CD4-positive, alpha-beta T cell (primary cell): ENCODE results near the gene SLAMF7. TPM values are rescaled to one million over a fixed set of nuclear protein-coding genes. Genes with fewer than 3 reads are reported as not detected.

ENCODE experiments used
- ATAC-seq: fragments of 200-7000 bp; cut with Tn5 transposase; one replicate; pipeline ENCODE4 v1.10.0; 2022; ENCODE audit warnings: mild to moderate bottlenecking; ENCODE audit not compliant: poor library complexity
- CTCF ChIA-PET: fragments of 350-600 bp; sonication (Branson Sonifier 250); formaldehyde crosslinking; loops from one replicate; lab custom pipeline; 2021; ENCODE audit warnings: antibody characterized with exemption, inconsistent platforms; lab: Charles Lee
- POLR2A ChIA-PET: fragments of 350-600 bp; sonication (Branson Sonifier 250); formaldehyde crosslinking; loops from one replicate; lab custom pipeline; 2021; ENCODE audit warnings: antibody characterized with exemption, inconsistent platforms; lab: Charles Lee
- DNase-seq, 14 experiments: peaks; one replicate each; pipeline ENCODE4 v3.0.0-alpha.2; 2013 to 2020; ENCODE audit warnings: mixed read lengths in 2 of 14
- H3K27ac ChIP-seq, 2 donors: one replicate each; pipeline versions ENCODE4 v1.5.1 to v1.7.0; 2013; ENCODE audit warnings: low read length in 2 of 2, low read depth in 1 of 2, mild to moderate bottlenecking in 1 of 2
- H3K27me3 ChIP-seq, 2 experiments: 1 replicate in 1 of 2; 2 replicates in 1 of 2; pipeline versions ENCODE4 v1.6.1 to v1.7.0; 2013; ENCODE audit warnings: low read length in 2 of 2, control low read depth in 1 of 2, mild to moderate bottlenecking in 1 of 2, moderate library complexity in 1 of 2; ENCODE audit not compliant: insufficient read depth in 2 of 2, control insufficient read depth in 1 of 2
- H3K36me3 ChIP-seq: one replicate; pipeline ENCODE4 v1.6.1; 2013; ENCODE audit warnings: low read length, control low read depth; ENCODE audit not compliant: insufficient read depth
- H3K4me1 ChIP-seq: one replicate; pipeline ENCODE4 v1.6.1; 2013; ENCODE audit warnings: low read length, control low read depth; ENCODE audit not compliant: insufficient read depth
- H3K4me3 ChIP-seq: one replicate; pipeline ENCODE4 v1.5.1; 2013; ENCODE audit warnings: mild to moderate bottlenecking, low read length, moderate library complexity
- H3K9me3 ChIP-seq, 2 experiments: 1 replicate in 1 of 2; 2 replicates in 1 of 2; pipeline versions ENCODE4 v1.6.1 to v1.7.0; 2013; ENCODE audit warnings: low read length in 2 of 2, mild to moderate bottlenecking in 2 of 2, control low read depth in 1 of 2, moderate library complexity in 1 of 2; ENCODE audit not compliant: control insufficient read depth in 1 of 2, insufficient read depth in 1 of 2
- H3K27ac Mint-ChIP-seq: one replicate; pipeline ENCODE4 v1.8.0; 2020; ENCODE audit warnings: mixed read lengths
- H3K27me3 Mint-ChIP-seq: one replicate; pipeline ENCODE4 v1.8.0; 2021; ENCODE audit warnings: mixed read lengths
- H3K36me3 Mint-ChIP-seq: one replicate; pipeline ENCODE4 v1.8.0; 2021; ENCODE audit warnings: low read depth, mixed read lengths
- H3K4me1 Mint-ChIP-seq: one replicate; pipeline ENCODE4 v1.8.0; 2021; ENCODE audit warnings: low read depth, mixed read lengths
- H3K4me3 Mint-ChIP-seq: one replicate; pipeline ENCODE4 v1.8.0; 2020; ENCODE audit warnings: mild to moderate bottlenecking, mixed read lengths
- H3K9me3 Mint-ChIP-seq: one replicate; pipeline ENCODE4 v1.8.0; 2020; ENCODE audit warnings: mixed read lengths
- intact Hi-C, 2 experiments: fragments of 100-400 bp; cut with DNase I in 1 of 2; cut with micrococcal nuclease in 1 of 2; formaldehyde crosslinking; loops; one replicate each; pipeline versions ENCODE4 v1.15.1 to v1.9.0; 2023 to 2025; cut with DNase I, micrococcal nuclease
- total RNA-seq, 174 experiments: library from RNA in 2 of 174; stranded (reverse) in 2 of 174; gene quantifications; one replicate each; pipeline ENCODE4 v1.2.3 and lab custom pipeline; 2021 to 2026
- TF ChIP-seq, protein P1 (sequence below): fragments of 200-600 bp; IDR thresholded peaks from one replicate; pipeline ENCODE4 v1.8.0; 2022; ENCODE audit warnings: antibody characterized with exemption, mild to moderate bottlenecking

SLAMF7 gene
- total RNA-seq, 2 experiments from 2014 or later, result 0.69 to 0.78 TPM

DNA sequence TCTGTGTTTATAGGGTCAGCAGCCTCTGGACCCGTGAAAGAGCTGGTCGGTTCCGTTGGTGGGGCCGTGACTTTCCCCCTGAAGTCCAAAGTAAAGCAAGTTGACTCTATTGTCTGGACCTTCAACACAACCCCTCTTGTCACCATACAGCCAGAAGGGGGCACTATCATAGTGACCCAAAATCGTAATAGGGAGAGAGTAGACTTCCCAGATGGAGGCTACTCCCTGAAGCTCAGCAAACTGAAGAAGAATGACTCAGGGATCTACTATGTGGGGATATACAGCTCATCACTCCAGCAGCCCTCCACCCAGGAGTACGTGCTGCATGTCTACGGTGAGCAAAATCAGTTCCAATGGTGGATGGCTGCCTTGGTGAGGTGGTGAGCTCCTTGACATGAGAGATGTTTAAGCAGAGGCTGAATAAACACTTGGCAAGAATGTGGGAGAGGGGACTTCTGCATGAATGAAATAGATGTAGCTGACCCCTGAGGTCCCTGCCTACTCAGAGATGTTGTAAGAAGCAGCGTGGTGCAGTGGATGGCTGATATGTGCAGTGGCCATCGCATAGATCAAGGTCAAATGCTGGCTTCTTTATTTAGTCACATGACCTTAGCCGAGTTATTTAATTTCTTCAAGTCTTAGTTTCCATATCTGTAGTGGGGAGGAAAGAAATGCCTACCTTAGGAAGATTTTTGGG, 9.3 kb downstream of the SLAMF7 start:
- no peaks in the 10 kb centered on the region for H3K9me3 ChIP-seq
- no peak overlapping the region for H3K27ac ChIP-seq
- intact Hi-C loops, result no loop called here
- DNase-seq (peak in 1 of 14 experiments; percentile 26), ATAC-seq (no peak)
- no peaks in the 10 kb centered on the region for H3K36me3 Mint-ChIP-seq
- POLR2A ChIA-PET, result no interaction called here
- no peak overlapping the region for H3K4me3 ChIP-seq
- no peaks in the 10 kb centered on the region for H3K27me3 ChIP-seq
- CTCF ChIA-PET, result interaction anchor here (1.1 to 1.7 kb wide), 2 partner anchors 21 to 22 kb away, joined by 3 to 5 read pairs; no protein-coding TSS in a partner anchor
- H3K4me3 Mint-ChIP-seq, result no peak overlapping the region
- no peaks in the 10 kb centered on the region for H3K36me3 ChIP-seq
- TF ChIP-seq, protein P1, sequence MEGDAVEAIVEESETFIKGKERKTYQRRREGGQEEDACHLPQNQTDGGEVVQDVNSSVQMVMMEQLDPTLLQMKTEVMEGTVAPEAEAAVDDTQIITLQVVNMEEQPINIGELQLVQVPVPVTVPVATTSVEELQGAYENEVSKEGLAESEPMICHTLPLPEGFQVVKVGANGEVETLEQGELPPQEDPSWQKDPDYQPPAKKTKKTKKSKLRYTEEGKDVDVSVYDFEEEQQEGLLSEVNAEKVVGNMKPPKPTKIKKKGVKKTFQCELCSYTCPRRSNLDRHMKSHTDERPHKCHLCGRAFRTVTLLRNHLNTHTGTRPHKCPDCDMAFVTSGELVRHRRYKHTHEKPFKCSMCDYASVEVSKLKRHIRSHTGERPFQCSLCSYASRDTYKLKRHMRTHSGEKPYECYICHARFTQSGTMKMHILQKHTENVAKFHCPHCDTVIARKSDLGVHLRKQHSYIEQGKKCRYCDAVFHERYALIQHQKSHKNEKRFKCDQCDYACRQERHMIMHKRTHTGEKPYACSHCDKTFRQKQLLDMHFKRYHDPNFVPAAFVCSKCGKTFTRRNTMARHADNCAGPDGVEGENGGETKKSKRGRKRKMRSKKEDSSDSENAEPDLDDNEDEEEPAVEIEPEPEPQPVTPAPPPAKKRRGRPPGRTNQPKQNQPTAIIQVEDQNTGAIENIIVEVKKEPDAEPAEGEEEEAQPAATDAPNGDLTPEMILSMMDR, result no peak
- H3K4me1 ChIP-seq, result peaks cover 23% of the 10 kb centered on the region
- no peak overlapping the region for H3K27ac Mint-ChIP-seq
- no peaks in the 10 kb centered on the region for H3K9me3 Mint-ChIP-seq
- H3K27me3 Mint-ChIP-seq, result no peaks in the 10 kb centered on the region
- peaks cover 21% of the 10 kb centered on the region for H3K4me1 Mint-ChIP-seq

DNA sequence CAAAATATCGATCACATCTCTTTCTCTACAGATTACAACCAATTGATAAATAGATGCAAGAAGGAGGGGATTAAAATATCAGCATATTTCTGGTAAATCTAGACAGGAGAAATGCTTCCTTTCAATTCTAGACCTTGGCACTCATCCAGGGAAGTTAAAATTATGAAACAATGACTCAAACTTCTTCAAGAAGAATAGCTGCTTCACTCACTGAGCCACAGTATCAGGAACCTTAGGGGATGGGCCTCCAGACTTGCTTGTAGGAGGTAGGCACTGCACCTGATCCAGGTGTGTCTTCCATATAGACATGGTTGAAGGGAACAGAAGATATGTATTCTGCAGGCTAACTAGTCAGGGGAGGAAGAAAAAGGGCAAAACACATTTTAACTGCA, 9.8 kb downstream of the SLAMF7 start:
- H3K4me3 Mint-ChIP-seq, result no peak overlapping the region
- Histone ChIP-seq H3K27me3 (no peaks in the 10 kb centered on the region), H3K27ac (no peak overlapping the region), H3K36me3 (no peaks in the 10 kb centered on the region), H3K4me3 (no peak overlapping the region), H3K9me3 (no peaks in the 10 kb centered on the region), H3K4me1 (peaks cover 18% of the 10 kb centered on the region)
- no peaks in the 10 kb centered on the region for H3K36me3 Mint-ChIP-seq
- ATAC-seq, result no peak
- H3K27me3 Mint-ChIP-seq, result no peaks in the 10 kb centered on the region
- TF ChIP-seq, protein P1, result no peak
- peaks cover 18% of the 10 kb centered on the region for H3K4me1 Mint-ChIP-seq
- CTCF ChIA-PET, result interaction anchor here (1.1 to 1.7 kb wide), 2 partner anchors 22 to 23 kb away, joined by 3 to 5 read pairs; no protein-coding TSS in a partner anchor
- no peaks in the 10 kb centered on the region for H3K9me3 Mint-ChIP-seq
- intact Hi-C loops, result no loop called here
- DNase-seq, result peak in 2 of 14 experiments; percentile 31 to 37
- no peak overlapping the region for H3K27ac Mint-ChIP-seq
- POLR2A ChIA-PET, result interaction anchor here (1.6 kb wide), 1 partner anchor 26 kb away, joined by 3 read pairs; no protein-coding TSS in a partner anchor

DNA sequence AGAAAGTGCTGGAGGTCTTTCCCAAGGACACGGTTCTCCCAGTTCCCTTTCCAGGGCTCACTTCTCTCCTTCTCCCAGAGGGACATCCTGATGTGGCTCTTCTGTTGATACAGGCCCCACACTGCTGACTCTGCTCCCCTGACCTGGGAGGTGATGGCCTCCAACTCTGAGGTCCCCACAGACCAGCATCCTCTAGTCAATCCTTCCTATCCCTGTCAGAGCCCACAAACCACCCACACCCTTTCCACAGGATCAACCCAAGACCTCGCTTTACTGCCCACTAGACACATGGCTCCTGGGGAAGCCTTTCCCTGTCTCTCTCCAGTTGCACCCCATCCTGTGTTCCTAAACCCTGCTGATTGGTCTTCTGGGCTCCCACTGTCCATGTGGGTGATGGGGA, 11.6 kb downstream of the SLAMF7 start:
- H3K36me3 Mint-ChIP-seq, result no peaks in the 10 kb centered on the region
- no peaks in the 10 kb centered on the region for H3K27me3 Mint-ChIP-seq
- ChIA-PET CTCF (no interaction called here), POLR2A (interaction anchor here (1.6 kb wide), 1 partner anchor 27 kb away, joined by 3 read pairs; no protein-coding TSS in a partner anchor)
- H3K9me3 Mint-ChIP-seq, result no peaks in the 10 kb centered on the region
- peaks cover 12% of the 10 kb centered on the region for H3K4me1 ChIP-seq
- no peak overlapping the region for H3K4me3 Mint-ChIP-seq
- ATAC-seq (no peak), DNase-seq (no peak)
- intact Hi-C loops, result no loop called here
- no peaks in the 10 kb centered on the region for H3K27me3 ChIP-seq
- H3K27ac ChIP-seq, result no peak overlapping the region
- peaks cover 4% of the 10 kb centered on the region for H3K4me1 Mint-ChIP-seq
- H3K36me3 ChIP-seq, result no peaks in the 10 kb centered on the region
- TF ChIP-seq, protein P1, result no peak
- no peak overlapping the region for H3K4me3 ChIP-seq
- no peaks in the 10 kb centered on the region for H3K9me3 ChIP-seq
- no peak overlapping the region for H3K27ac Mint-ChIP-seq
